ENCODE measurements around the gene AGRN.
A peak's percentile ranks its signal among the peaks of the same experiment; 100 is the strongest.
"Not testable (repeated sequence)": the region's sequence is repeated elsewhere in the genome, so short reads cannot be mapped to it uniquely, and the experiment has no call there.

Gene AGRN

DNA sequence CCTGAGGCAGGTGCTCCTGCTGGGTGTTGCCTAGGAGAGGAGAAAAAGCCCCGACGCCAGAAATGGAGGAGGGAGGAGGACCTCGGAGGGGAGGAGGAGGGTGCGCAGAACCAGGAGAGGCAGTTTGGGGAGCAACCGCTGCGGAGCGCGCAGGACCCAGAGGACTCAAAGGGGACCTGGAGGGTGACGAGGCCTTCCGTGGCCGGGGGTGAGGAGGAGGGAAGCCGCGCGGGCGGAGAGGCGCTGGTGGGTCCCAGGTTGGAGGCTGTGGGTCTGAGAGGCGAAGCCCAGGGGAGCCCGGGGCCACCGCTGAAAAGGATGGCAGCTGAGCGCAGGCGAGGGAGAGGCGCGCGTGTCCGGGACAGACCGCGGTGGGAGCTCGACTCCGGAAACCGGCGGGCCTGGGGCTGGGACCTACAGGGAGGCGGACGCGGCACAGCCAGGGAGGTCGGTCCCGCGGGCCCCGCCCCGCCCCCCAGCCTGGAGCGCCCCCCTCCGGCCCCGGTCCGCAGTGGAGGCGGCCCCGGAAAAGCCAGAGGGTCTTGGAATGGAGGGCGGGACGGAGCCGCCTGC, 39.1 kb downstream of the AGRN start:
- Histone ChIP-seq H3K4me1 (ENCODE audit: insufficient read depth, low read length) (no peaks in the 10 kb centered on the region), H3K4me3 (ENCODE audit: low read length) (peak overlapping the region; percentile 68), H3K36me3 (ENCODE audit: insufficient read depth, low read length) (peaks cover 14% of the 10 kb centered on the region), H3K9me3 (ENCODE audit: insufficient read depth, low read depth, low read length) (no peaks in the 10 kb centered on the region), H3K27ac (ENCODE audit: low read depth, low read length) (no peak overlapping the region), H3K27me3 (ENCODE audit: insufficient read depth, low read length) (peaks cover 62% of the 10 kb centered on the region), H3K9ac (ENCODE audit: low read depth, low read length) (no peak overlapping the region; the same call in 1 of the 2 replicates)
- 2% methylated on average over 48 of the region's 48 CpGs for WGBS

DNA sequence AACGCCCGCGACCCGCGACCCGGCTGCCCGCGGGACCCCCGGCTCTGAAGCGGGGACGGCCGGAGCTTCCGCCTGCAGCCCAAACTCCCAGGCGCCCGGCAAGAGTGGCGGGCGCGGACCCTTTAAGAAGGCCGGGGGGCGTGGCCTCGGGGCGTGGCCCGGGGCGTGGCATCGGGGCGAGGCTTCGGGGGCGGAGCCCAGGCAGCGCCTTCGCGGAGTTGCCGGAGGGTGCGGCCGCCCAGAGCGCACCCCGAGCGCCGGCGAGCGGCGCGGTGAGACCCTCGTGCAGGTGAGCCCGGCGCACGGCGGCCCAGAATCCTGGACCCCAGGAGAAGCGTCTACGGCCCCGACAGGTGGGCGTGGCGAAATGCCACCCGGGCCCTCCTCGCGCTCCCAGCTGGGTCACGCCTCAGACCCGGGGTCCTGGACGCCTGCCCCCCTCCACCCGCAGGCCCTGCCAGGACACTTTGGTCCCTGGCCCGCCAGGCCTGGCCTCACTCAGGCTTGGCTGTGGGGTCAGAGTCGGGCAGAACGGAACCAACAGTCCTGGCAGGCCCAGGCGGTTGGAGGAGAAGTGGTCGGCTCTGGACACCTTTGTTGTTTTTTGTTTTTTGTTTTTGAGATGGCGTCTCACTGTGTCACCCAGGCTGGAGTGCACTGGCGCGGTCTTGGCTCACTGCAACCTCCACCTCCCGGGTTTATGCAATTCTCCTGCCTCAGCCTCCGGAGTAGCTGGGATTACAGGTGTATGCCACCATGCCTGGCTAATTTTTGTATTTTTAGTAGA, 39.8 kb downstream of the AGRN start:
- WGBS = 3% methylated on average over 69 of the region's 69 CpGs
- Histone ChIP-seq H3K4me1 (ENCODE audit: insufficient read depth, low read length) (no peaks in the 10 kb centered on the region), H3K4me3 (ENCODE audit: low read length) (peak overlapping the region; percentile 68), H3K9me3 (ENCODE audit: insufficient read depth, low read depth, low read length) (no peaks in the 10 kb centered on the region), H3K9ac (ENCODE audit: low read depth, low read length) (no peak overlapping the region), H3K27ac (ENCODE audit: low read depth, low read length) (no peak overlapping the region), H3K36me3 (ENCODE audit: insufficient read depth, low read length) (peaks cover 8% of the 10 kb centered on the region), H3K27me3 (ENCODE audit: insufficient read depth, low read length) (peaks cover 67% of the 10 kb centered on the region)

DNA sequence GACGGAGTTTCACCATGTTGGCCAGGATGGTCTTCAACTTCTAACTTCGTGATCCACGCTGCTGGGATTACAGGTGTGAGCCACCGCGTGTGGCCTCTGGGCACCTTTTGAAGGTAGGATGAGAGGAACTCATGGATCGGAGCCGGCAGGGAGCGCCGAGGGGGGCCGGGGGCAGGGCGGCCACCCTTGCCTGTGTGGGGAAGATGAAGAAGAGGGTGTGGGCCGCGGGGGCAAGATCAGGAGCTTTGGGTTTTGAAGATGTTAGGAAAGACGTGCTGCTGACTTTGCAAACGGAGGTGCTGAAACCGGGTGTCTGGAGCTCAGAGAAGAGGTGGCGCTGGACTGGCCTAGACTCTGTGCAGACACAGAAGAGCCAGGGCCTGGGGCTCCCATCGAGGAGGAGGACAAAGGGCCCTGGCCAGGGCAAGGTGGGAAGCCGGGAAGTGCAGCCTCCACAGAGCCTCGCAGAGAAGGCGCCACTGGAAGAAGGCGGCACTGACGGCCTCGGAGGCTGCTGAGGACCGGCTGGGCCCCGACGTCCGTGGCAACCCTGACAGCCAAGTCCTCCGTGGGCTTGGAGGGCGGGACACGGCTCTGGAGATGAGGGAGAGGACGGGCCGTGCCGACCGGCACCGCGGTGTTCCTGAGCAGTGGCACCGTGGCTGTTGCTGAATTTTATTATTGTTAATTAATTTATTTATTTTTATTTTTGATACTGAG, 40.5 kb downstream of the AGRN start:
- H3K27ac ChIP-seq (ENCODE audit: low read depth, low read length) = no peak overlapping the region
- H3K4me3 ChIP-seq (ENCODE audit: low read length) = peak overlapping the region; percentile 68
- no peak overlapping the region for H3K9ac ChIP-seq (ENCODE audit: low read depth, low read length)
- WGBS = 53% methylated on average over 37 of the region's 38 CpGs
- no peaks in the 10 kb centered on the region for H3K4me1 ChIP-seq (ENCODE audit: insufficient read depth, low read length)
- H3K36me3 ChIP-seq (ENCODE audit: insufficient read depth, low read length) = peaks cover 2% of the 10 kb centered on the region; the same call in 1 of the 2 replicates
- no peaks in the 10 kb centered on the region for H3K9me3 ChIP-seq (ENCODE audit: insufficient read depth, low read depth, low read length)
- peaks cover 67% of the 10 kb centered on the region for H3K27me3 ChIP-seq (ENCODE audit: insufficient read depth, low read length)

DNA sequence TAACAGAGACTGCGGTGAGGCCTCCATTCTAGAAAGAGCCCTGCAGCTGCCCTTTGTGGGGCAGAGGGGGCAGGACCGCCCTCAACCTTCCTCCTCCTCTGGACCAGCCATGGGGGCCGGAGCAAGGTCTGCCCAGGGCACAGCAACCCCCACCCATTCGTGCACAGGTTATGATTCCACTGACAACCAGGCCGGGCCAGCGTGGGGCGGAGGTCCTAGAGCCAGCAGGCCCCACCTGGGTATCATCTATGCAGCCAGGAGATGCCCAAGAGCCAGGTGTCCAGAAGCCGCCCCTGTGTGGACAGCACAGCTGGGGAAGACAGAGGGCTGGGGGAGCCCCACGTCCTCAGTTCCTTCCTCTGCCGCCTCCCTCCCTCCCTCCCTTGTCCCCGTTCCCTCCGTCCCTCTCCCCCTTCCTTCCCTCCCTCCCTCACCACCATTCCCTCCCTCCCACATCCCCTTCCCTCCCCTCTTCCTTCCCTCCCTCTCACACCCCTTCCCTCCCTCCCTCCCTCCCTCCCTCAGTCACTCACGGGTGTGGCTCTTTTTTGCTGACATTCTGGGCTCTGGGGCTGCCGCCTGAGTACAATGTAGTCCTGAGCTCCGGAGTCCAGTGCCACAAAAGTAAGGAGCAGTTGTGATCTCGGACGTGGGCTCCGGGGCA, 41.9 kb downstream of the AGRN start:
- WGBS = 53% methylated on average over 17 of the region's 18 CpGs
- H3K4me3 ChIP-seq (ENCODE audit: low read length) = no peak overlapping the region
- no peak overlapping the region for H3K9ac ChIP-seq (ENCODE audit: low read depth, low read length)
- H3K27ac ChIP-seq (ENCODE audit: low read depth, low read length) = no peak overlapping the region
- H3K27me3 ChIP-seq (ENCODE audit: insufficient read depth, low read length) = peaks cover 67% of the 10 kb centered on the region
- H3K9me3 ChIP-seq (ENCODE audit: insufficient read depth, low read depth, low read length) = no peaks in the 10 kb centered on the region
- H3K4me1 ChIP-seq (ENCODE audit: insufficient read depth, low read length) = no peaks in the 10 kb centered on the region
- no peaks in the 10 kb centered on the region for H3K36me3 ChIP-seq (ENCODE audit: insufficient read depth, low read length)

DNA sequence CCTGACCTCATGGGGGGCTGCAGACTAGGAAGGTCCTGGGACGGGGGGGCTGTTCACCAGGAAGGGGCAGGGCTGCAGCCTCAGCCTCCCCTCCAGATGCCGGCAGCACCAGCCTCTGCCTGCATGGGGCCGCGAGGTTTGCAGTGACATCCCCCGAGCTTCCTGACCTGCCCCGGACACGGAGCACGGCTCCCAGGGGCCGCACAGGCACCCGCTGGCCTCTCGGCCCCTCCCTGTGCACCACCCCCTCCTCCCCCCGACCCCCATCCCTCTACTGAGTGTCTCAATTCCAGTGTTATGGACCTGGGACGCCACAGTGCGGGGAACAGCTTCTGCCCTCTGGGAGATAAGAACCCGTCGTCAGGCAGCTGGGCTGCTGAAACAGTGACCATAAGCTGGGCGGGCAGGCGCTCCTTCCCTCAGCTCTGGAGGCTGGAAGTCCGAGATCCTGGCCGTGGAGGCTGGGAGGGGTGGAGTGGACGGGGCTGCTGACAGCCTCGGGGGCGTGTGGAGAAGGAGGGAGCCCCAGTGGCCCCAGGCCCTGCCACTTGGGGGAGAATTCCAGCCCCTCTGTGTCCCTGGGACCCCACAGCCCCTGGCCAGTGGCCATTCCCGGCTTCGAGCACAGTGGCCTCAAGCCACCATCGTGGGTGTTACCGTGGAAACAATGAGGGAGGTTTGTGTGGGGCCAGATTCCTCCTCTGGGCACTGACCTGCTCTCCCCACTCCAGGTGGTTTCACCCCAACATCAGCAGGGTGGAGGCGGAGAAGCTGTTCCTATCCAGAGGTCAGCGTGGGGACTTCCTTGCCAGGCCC, 42.6 kb downstream of the AGRN start:
- peaks cover 68% of the 10 kb centered on the region for H3K27me3 ChIP-seq (ENCODE audit: insufficient read depth, low read length)
- H3K9ac ChIP-seq (ENCODE audit: low read depth, low read length) = no peak overlapping the region
- WGBS = 47% methylated on average over 29 of the region's 29 CpGs
- no peaks in the 10 kb centered on the region for H3K9me3 ChIP-seq (ENCODE audit: insufficient read depth, low read depth, low read length)
- no peak overlapping the region for H3K4me3 ChIP-seq (ENCODE audit: low read length)
- H3K36me3 ChIP-seq (ENCODE audit: insufficient read depth, low read length) = no peaks in the 10 kb centered on the region
- H3K4me1 ChIP-seq (ENCODE audit: insufficient read depth, low read length) = no peaks in the 10 kb centered on the region
- H3K27ac ChIP-seq (ENCODE audit: low read depth, low read length) = no peak overlapping the region

DNA sequence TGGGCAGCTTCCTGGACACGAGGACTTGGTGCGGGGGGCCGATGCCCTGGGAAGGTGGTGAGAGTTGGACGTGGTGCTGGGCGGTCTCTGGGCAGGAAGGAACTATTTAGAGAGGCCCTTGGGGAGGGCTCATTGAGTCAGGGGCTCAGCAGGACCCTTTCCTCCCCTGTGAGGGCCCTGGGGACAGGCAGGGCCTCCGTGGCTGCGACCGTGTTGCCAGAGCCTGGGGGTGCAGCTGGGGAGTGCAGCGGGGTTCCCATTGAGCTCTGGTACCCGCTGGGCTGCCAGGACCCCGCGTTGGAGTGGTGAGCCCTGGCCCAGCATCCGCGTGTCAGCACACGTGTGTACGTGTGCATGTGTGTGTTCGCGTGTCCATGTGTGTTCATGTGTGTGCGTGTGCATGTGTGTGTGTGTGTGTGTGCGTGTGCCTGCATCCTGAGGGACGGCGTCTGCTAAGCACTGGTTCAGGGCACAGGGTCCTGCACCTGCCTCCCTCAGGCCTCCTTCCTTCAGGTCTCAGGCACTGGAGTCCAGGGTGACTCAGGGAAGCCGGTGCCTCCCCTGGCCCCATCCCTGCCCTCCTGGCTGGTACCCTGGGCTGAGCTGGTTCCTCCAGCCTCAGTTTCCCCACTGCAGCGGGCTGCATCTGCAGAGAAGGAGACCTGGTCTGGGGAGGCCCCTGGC, 43.5 kb downstream of the AGRN start:
- H3K27me3 ChIP-seq (ENCODE audit: insufficient read depth, low read length) = peaks cover 67% of the 10 kb centered on the region
- no peaks in the 10 kb centered on the region for H3K36me3 ChIP-seq (ENCODE audit: insufficient read depth, low read length)
- 73% methylated on average over 24 of the region's 24 CpGs for WGBS
- H3K4me1 ChIP-seq (ENCODE audit: insufficient read depth, low read length) = no peaks in the 10 kb centered on the region
- H3K9me3 ChIP-seq (ENCODE audit: insufficient read depth, low read depth, low read length) = no peaks in the 10 kb centered on the region
- H3K27ac ChIP-seq (ENCODE audit: low read depth, low read length) = no peak overlapping the region
- H3K4me3 ChIP-seq (ENCODE audit: low read length) = no peak overlapping the region
- no peak overlapping the region for H3K9ac ChIP-seq (ENCODE audit: low read depth, low read length)

DNA sequence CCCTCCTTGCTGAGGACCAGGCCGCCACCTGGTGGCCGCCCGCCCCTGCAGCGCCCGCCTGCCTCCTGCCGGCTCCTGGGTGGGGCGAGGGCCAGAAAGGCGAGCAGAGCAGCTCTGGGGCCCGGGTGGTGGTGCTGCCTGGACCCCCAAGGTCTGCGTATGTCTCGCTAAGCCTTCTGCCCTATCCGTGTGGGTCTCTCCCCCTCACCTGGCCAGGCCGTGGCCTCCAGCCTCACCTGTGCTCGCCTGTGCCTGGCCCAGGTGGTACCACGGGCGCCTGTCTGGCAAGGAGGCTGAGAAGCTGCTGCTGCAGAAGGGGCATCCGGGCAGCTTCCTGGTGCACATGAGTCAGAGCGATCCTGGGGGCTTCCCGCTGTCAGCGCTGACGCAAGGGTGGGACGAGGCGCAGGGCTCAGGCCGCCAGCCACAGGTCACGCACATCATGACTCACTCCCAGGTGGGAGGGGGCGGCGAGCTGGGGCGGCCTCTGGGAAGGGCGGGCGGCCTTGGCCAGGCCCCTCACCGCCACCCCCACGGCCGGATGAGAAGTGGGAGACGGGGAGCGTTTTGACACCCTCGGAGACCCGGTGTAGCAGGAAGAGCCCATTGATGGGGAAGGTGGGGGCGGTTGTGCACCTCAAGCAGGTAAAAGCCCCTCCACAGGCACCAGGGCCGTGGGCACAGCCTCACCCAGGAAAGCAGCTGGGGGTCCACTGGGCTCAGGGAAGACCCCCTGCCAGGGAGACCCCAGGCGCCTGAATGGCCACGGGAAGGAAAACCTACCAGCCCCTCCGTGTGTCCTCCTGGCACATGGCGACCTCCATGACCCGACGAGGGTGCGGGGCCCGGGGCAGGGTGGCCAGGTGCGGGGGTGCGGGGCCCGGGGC, 44.3 kb downstream of the AGRN start:
- no peaks in the 10 kb centered on the region for H3K36me3 ChIP-seq (ENCODE audit: insufficient read depth, low read length)
- H3K4me1 ChIP-seq (ENCODE audit: insufficient read depth, low read length) = no peaks in the 10 kb centered on the region
- H3K4me3 ChIP-seq (ENCODE audit: low read length) = no peak overlapping the region
- H3K9me3 ChIP-seq (ENCODE audit: insufficient read depth, low read depth, low read length) = no peaks in the 10 kb centered on the region
- peaks cover 60% of the 10 kb centered on the region for H3K27me3 ChIP-seq (ENCODE audit: insufficient read depth, low read length)
- 16% methylated on average over 48 of the region's 50 CpGs for WGBS
- no peak overlapping the region for H3K9ac ChIP-seq (ENCODE audit: low read depth, low read length)
- H3K27ac ChIP-seq (ENCODE audit: low read depth, low read length) = no peak overlapping the region; the same call in 1 of the 2 replicates

DNA sequence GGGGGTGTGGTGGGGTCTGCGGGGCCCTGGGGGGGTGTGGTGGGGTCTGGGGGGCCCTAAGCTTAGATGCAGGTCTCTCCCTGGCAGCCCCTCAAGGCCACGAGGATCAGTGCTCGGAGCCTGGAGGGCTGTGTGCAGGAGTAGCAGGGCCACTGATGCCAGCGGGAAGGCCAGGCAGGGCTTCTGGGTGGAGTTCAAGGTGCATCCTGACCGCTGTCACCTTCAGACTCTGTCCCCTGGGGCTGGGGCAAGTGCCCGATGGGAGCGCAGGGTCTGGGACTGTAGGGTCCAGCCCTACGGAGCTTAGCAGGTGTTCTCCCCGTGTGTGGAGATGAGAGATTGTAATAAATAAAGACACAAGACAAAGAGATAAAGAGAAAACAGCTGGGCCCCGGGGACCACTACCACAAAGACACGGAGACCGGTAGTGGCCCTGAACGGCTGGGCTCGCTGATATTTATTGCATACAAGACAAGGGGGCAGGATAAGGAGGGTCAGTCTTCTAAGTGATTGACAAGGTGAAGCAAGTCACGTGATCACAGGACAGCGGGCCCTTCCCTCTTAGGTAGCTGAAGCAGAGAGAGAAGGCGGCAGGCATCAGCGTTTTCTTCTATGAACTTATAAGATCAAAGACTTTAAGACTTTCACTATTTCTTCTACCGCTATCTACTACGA, 45.5 kb downstream of the AGRN start:
- H3K4me1 ChIP-seq (ENCODE audit: insufficient read depth, low read length) = no peaks in the 10 kb centered on the region
- H3K36me3 ChIP-seq (ENCODE audit: insufficient read depth, low read length) = no peaks in the 10 kb centered on the region
- no peaks in the 10 kb centered on the region for H3K9me3 ChIP-seq (ENCODE audit: insufficient read depth, low read depth, low read length)
- no peak overlapping the region for H3K4me3 ChIP-seq (ENCODE audit: low read length)
- peaks cover 62% of the 10 kb centered on the region for H3K27me3 ChIP-seq (ENCODE audit: insufficient read depth, low read length)
- WGBS = 69% methylated on average over 19 of the region's 20 CpGs
- H3K27ac ChIP-seq (ENCODE audit: low read depth, low read length) = no peak overlapping the region
- no peak overlapping the region for H3K9ac ChIP-seq (ENCODE audit: low read depth, low read length)

DNA sequence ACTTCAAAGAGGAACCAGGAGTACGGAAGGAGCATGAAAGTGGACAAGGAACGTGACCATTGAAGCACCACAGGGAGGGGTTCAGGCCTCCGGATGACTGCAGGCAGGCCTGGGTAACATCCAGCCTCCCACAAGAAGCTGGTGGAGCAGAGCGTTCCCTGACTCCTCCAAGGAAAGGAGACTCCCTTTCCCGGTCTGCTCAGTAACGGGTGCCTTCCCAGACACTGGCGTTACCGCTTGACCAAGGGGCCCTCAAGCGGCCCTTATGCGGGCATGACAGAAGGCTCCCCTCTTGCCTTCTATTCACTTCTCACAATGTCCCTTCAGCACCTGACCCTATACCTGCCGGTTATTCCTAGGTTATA, 46.0 kb downstream of the AGRN start:
- not testable (repeated sequence) for H3K4me1 ChIP-seq (ENCODE audit: insufficient read depth, low read length); H3K9ac ChIP-seq (ENCODE audit: low read depth, low read length); H3K36me3 ChIP-seq (ENCODE audit: insufficient read depth, low read length); H3K9me3 ChIP-seq (ENCODE audit: insufficient read depth, low read depth, low read length); H3K4me3 ChIP-seq (ENCODE audit: low read length); H3K27ac ChIP-seq (ENCODE audit: low read depth, low read length)
- WGBS = 72% methylated on average over 10 of the region's 11 CpGs
- H3K27me3 ChIP-seq (ENCODE audit: insufficient read depth, low read length) = peaks cover 59% of the 10 kb centered on the region
